Activated CD8-positive, alpha-beta memory T cell treated with anti-CD3 and anti-CD28 coated beads, Interleukin-2, amount 50 U/mL, for 4 hours (primary cell): ENCODE data around the gene SEPTIN1.
A peak's percentile ranks its signal among the peaks of the same experiment; 100 is the strongest.

Experiments used
- DNase-seq: peaks from one replicate; pipeline ENCODE4 v3.0.0-alpha.2; 2020

Gene SEPTIN1

DNA sequence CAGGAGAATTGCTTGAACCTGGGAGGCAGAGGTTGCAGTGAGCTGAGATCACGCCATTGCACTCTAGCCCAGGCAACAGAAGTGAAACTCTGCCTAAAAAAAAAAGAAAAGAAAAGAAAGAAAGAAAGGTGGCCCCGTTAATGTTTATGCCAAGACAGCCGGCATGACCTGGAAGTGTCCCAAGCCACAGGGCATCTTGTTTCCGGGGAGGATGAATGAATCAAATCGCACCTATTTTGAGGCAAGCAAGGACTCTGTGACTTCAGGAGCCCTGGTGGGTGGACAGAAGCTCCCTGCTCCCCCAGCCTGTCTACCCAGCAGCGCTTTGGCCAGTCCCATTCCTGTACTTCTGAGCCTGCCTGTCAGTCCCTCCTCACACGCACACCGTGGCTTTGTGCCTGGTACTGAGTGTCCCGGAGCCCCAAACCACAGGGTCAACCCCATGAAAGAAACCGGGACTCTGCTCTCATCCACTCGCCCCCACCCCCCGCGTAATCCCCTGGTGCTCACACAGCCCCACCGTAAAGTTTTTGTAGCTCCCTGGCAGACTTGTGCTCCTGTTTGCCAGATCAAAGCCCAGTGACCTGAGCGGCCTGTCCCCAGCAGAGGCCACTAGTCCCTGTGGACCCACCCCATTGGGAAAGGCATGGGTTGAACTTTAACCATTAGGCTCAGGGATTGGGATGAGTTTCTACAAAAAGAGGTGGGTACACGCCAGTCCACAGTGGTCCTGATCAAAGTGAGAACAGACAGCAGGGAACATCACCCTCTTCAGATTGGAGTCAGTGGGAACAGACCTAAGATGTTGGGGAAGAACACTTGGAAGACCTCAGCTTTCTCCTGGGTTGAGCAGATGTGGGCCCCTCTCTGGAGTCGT is 46.5 kb downstream of the SEPTIN1 start:
- no peak for DNase-seq

DNA sequence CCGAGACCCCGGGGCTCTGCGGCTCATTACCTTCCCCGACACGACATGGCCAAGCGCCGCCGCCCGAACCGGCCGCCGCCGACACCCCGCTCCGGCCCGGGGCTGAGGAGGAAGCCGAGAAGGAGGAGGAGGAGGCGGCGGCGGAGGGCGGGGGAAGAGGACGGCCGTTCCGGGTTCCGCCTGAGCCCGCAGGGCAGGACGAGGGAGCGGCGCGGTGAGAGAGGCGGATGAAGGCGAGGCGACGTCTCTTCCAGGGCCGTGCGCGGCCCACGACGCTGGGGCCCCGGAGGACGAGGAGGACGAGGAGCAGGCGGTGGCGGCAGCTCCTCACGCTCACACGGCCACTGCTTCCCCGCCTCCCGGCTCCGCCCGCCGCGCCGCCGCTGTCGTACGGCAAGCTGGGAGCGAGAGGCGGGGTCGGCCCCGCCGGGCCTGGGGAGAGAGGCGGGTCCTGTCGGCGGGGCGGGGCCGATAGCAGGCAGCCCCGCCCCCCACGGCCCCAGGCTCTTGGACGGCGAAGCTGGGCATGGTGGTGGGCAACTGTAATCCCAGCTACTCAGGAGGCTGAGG is 47.2 kb downstream of the SEPTIN1 start:
- peak; percentile 81 for DNase-seq

- DNase-seq, result peak; percentile 84
These were observed 47.8 kb downstream of the SEPTIN1 start for GRCh38 chr16:30334473-30334989.
